HG03520 (cell line): ENCODE results near the gene SERPINA1.
"Not testable (repeated sequence)": the region's sequence is repeated elsewhere in the genome, so short reads cannot be mapped to it uniquely, and the experiment has no call there.

ENCODE experiments used
- ATAC-seq: cut with Tn5 transposase; IDR thresholded peaks from one replicate; pipeline ENCODE4 v1.9.1; 2021; ENCODE audit warnings: mild to moderate bottlenecking, moderate library complexity; ENCODE audit not compliant: unreplicated experiment

The SERPINA1 gene

GRCh38 chr14:94372021-94372605 is 16.3 kb downstream of the SERPINA1 start:
- ATAC-seq = no peak

DNA sequence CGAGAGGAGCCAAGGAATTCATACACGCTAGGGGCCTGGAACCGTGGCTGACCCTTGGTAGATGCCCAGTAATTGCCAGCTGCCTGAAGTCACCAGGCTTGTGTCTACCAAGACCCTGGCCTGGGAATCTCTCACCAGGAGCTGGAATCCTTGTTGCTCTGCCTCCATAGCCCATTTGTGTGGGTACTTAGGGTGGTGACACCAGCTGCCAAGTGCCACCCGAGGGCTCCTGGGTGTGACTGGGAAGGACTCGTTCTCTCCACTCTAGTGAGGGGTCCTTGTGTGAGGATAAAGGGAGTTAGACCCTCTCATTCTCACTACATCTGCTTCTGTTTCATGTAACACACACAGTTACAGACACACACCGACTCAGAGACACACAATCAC is 17.9 kb downstream of the SERPINA1 start:
- no peak for ATAC-seq

- ATAC-seq = not testable (repeated sequence)
Measured at GRCh38 chr14:94369766-94370523, 18.5 kb downstream of the SERPINA1 start.

DNA sequence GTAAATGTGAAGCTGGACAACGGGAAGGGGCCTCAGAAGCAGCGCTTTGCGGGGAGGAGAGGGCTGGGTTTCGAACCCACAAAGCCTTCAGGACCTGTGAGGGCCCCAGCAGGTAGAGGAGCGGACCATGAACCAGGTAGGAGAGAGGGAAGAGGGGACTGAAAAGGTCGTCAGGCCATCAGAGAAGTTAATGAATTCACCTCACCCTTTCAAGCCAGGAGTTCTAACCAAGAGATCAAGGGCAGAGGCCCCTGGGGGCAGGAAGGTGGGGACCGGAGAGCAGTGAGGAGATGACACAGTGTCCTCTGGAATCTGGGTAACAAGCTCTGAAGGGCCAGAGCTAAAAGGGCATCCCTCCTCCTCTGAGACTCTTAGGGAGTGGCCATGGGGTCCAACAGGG is 19.4 kb downstream of the SERPINA1 start:
- no peak for ATAC-seq

- ATAC-seq = no peak
Measured at GRCh38 chr14:94368243-94368590, 20.2 kb downstream of the SERPINA1 start.

DNA sequence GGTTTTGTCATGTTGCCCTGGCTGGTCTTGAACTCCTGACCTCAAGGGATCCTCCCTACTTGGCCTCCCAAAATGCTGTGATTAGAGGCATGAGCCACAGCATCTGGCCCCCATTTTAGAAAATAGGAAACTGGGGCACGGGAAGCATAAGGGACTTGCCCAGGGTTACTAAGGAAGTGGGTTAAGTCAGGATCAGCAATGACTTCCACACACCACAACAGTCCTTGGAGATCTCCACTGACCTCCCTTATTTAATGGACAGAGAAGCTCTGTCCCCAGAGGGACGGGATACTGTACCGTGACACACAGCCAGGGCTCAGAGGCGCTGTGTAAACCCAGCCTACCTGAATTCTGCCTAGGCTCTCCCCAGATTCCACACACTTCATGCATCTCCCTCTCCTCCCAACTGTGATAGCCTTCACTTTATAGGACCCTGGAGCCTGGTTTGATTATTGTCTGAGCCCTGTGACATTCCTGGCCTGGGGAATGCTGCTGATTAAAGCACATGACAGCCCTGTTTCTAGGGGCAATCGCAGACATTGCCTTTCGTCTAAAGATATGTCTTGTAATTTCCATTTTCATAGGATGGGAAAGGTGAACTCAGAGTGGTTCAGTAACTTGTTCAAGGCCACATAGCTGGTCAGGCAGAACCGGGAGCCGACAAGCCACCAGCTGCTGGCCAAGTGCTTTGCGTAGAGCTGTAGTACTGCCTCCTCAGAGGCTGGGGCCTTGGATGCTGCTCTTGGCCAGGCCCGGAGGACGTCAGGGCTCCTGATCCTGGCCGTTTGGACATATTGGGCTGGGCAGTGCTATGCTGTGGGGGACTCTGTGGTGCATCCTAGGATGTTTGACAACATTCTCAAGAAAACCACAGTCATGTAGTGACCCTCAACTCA is 20.8 kb downstream of the SERPINA1 start:
- ATAC-seq = no peak

GRCh38 chr14:94366146-94366915 is 22.1 kb downstream of the SERPINA1 start, which contains the start of gene SERPINA2:
Gene SERPINA2 (minus strand): TSS chr14:94366698.
- ATAC-seq = no peak

DNA sequence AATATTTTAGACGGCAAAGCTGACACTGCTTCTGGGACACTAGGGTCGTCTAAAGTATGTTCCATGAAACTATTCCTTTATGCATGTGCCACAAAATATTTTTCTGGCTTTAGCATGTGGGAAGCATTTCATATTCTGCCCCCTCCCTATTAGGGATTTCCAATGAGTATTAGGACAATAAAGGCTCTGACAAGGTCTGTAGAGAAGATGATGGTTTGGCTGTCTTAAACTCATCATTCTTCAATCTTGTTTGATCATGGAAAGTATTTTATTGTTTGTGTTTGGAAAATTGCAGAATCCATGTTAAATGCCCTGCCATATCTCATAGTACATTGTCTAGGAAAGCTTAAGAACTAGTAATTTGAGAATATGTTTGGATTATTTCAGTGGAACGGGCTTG is 22.8 kb downstream of the SERPINA1 start:
- ATAC-seq = no peak

GRCh38 chr14:94364964-94365363 is 23.4 kb downstream of the SERPINA1 start:
- ATAC-seq = no peak

DNA sequence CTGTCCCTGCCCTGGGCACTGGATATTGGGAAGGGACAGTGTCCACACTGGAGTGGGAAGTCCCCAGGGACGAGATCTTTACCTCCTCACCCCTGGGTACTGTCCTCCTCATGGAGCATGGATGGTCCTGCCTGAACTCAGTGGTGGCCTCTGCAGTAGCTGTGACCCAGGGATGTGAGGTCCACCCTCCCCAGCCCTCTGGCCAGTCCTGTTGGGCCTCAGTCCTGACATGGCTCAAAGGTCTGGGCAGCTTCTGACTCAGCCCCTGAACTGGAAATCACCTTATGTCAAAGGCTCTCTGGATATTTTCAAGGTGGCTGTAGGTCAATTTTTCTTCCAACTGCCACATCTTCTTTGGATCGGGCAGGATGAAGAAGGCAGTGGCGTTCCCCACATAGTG is 24.4 kb downstream of the SERPINA1 start:
- ATAC-seq = no peak

DNA sequence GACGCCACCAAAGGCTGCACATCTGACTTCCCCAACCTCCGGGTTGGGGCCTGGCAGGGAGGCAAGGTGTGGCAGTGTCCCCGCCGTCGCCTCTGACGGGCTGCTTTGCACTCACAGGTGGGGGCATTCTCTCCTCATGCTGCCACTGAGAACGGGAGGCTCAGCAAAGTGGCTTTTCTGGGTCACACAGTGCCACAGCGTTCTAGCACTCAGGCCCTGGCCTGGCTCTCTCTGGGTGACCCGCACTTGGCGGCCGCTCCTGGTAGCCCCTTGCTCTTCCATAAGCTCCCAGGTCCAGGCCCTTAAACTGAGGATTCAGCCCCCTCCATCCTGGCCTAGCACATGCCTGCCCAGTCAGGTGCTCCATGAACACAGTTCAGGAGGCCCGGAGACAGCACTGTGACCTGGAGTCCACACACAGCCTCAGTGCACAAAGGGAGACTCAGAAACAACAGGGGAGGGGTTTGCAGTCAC is 25.2 kb downstream of the SERPINA1 start:
- no peak for ATAC-seq

DNA sequence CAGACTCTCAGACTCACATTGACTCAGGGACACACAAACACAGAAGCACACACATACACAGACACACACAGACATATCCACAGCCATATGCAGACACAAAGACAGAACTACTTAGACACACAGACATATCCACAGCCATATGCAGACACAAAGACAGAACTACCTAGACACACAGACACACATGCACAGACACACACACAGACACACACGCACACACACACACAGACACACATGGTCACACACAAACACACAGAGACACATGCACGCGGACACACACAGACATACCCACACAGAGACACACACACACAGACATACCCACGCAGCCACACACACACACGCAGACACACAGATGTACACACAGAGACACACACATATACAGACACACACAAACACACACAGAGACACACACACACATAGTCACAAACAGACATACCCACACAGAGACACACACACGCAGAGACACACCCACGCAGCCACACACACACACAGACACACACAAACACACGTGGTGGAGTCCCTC is 25.7 kb downstream of the SERPINA1 start:
- no peak for ATAC-seq

- ATAC-seq = no peak
Measured at GRCh38 chr14:94361682-94362081, 26.7 kb downstream of the SERPINA1 start.

DNA sequence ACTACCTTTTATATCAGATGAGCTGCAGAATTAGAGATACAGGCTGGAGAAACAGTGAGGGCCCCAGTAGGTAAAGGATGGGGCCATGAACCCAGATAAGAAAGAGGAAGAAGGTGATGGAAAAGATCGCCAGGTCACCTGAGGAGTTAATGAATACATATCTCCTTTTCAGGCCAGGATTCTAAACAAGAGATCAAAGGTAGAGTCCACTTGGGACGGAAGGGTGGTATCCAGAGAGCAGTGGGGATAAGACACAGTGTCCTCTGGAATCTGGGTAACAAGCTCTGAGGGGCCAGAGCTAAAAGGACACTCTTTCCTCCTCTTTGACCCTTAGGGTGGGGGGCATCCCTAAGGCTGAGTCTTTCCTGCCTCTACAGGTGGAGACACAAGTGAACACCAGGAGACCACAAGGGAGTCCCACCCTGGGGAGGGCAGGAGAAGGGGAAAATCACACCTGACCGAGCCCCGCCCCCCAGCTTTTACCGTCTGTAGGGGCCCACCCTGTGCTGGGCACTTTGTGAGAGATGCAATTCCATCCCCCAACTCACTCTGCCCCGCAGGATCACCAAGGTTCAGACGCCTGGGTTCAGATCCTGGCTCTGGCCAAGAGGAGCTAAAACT is 27.3 kb downstream of the SERPINA1 start:
- no peak for ATAC-seq

GRCh38 chr14:94357166-94357565 is 31.2 kb downstream of the SERPINA1 start:
- no peak for ATAC-seq

- no peak for ATAC-seq
Measured at GRCh38 chr14:94356379-94357056, 31.9 kb downstream of the SERPINA1 start.

GRCh38 chr14:94355191-94355794 is 33.1 kb downstream of the SERPINA1 start:
- ATAC-seq = no peak

- ATAC-seq = no peak
Measured at GRCh38 chr14:94354638-94355185, 33.7 kb downstream of the SERPINA1 start.

DNA sequence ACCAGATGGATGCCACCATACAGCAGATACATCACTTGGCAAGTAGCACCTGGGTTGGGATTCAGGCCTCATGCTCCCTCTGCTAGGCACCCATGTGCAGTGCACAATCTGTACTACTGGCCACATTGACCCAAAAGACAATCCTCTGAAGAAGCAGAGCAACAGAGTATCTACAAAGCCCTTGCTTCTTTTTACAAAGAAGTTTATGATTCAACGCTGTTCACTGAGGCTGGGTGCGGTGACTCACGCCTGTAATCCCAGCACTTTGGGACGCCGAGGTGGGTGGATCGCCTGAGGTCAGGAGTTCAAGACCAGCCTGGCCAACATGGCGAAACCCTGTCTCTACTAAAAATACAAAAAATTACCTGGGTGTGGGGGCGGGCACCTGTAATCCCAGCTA is 34.2 kb downstream of the SERPINA1 start:
- ATAC-seq = not testable (repeated sequence)
